H9 (cell line): ENCODE results near the gene PLXND1. TPM values are rescaled to one million over a fixed set of nuclear protein-coding genes. Genes with fewer than 3 reads are reported as not detected.

Experiments used
- DNase-seq: peaks from one replicate; pipeline ENCODE4 v3.0.0-alpha.2; 2017
- H2AFZ ChIP-seq: one replicate; pipeline ENCODE4 v1.6.1; 2013; ENCODE audit warnings: mild to moderate bottlenecking, low read length, control low read depth, moderate library complexity
- H2AK5ac ChIP-seq: 2 replicates; pipeline ENCODE4 v1.6.1; 2013; ENCODE audit warnings: low read length, control low read depth, mixed read lengths; ENCODE audit not compliant: insufficient read length
- H2BK120ac ChIP-seq: one replicate; pipeline ENCODE4 v1.6.1; 2013; ENCODE audit warnings: low read depth, mild to moderate bottlenecking, low read length, control low read depth, inconsistent platforms; ENCODE audit not compliant: poor library complexity, severe bottlenecking
- H2BK12ac ChIP-seq: 2 replicates; pipeline ENCODE4 v1.6.1; 2013; ENCODE audit warnings: low read length, control low read depth, mixed read lengths, low read depth; ENCODE audit not compliant: insufficient read length
- H2BK15ac ChIP-seq: 2 replicates; pipeline ENCODE4 v1.6.1; 2013; ENCODE audit warnings: low read depth, low read length, control low read depth
- H2BK20ac ChIP-seq: one replicate; pipeline ENCODE4 v1.6.1; 2013; ENCODE audit warnings: low read depth, mild to moderate bottlenecking, low read length, control low read depth, inconsistent platforms; ENCODE audit not compliant: poor library complexity, severe bottlenecking
- H2BK5ac ChIP-seq: 2 replicates; pipeline ENCODE4 v1.6.1; 2013; ENCODE audit warnings: low read length, control low read depth, mixed read lengths; ENCODE audit not compliant: insufficient read length
- H3K14ac ChIP-seq: 2 replicates; pipeline ENCODE4 v1.6.1; 2013; ENCODE audit warnings: low read length, control low read depth; ENCODE audit not compliant: insufficient read depth
- H3K18ac ChIP-seq: 2 replicates; pipeline ENCODE4 v1.6.1; 2013; ENCODE audit warnings: low read depth, mild to moderate bottlenecking, mixed read lengths, low read length, control low read depth; ENCODE audit not compliant: insufficient read length
- H3K23ac ChIP-seq: 2 replicates; pipeline ENCODE4 v1.6.1; 2013; ENCODE audit warnings: low read length, control low read depth, mixed read lengths, low read depth; ENCODE audit not compliant: insufficient read length
- H3K23me2 ChIP-seq: 2 replicates; pipeline ENCODE4 v1.6.1; 2013; ENCODE audit warnings: low read depth, mild to moderate bottlenecking, mixed read lengths, low read length, control low read depth; ENCODE audit not compliant: insufficient read length, poor library complexity, severe bottlenecking
- H3K27ac ChIP-seq: 2 replicates; pipeline ENCODE4 v1.5.1; 2013; ENCODE audit warnings: low read length, control low read depth, mixed read lengths, low read depth; ENCODE audit not compliant: insufficient read length
- H3K27me3 ChIP-seq: 2 replicates; pipeline ENCODE4 v1.6.1; 2013; ENCODE audit warnings: low read length, control low read depth, inconsistent platforms; ENCODE audit not compliant: insufficient read depth
- H3K4ac ChIP-seq: 2 replicates; pipeline ENCODE4 v1.6.1; 2013; ENCODE audit warnings: low read depth, mild to moderate bottlenecking, control low read depth, inconsistent platforms, low read length, moderate library complexity
- H3K4me1 ChIP-seq: 2 replicates; pipeline ENCODE4 v1.6.1; 2013; ENCODE audit warnings: low read length, control low read depth, inconsistent platforms; ENCODE audit not compliant: insufficient read depth
- H3K4me2 ChIP-seq: 2 replicates; pipeline ENCODE4 v1.6.1; 2013; ENCODE audit warnings: low read length, control low read depth, mixed read lengths; ENCODE audit not compliant: insufficient read length, insufficient read depth
- H3K56ac ChIP-seq: 2 replicates; pipeline ENCODE4 v1.6.1; 2013; ENCODE audit warnings: low read depth, mild to moderate bottlenecking, mixed read lengths, low read length, control low read depth; ENCODE audit not compliant: insufficient read length
- H3K79me1 ChIP-seq: 2 replicates; pipeline ENCODE4 v1.6.1; 2013; ENCODE audit warnings: low read depth, mild to moderate bottlenecking, moderate library complexity, low read length, control low read depth, inconsistent platforms; ENCODE audit not compliant: insufficient read depth, poor library complexity, severe bottlenecking
- H3K79me2 ChIP-seq: 2 replicates; pipeline ENCODE4 v1.6.1; 2013; ENCODE audit warnings: low read length, control low read depth, inconsistent platforms; ENCODE audit not compliant: insufficient read depth
- H3K9ac ChIP-seq: 2 replicates; pipeline ENCODE4 v1.6.1; 2013; ENCODE audit warnings: low read length, control low read depth, mixed read lengths; ENCODE audit not compliant: insufficient read length; ENCODE audit errors: extremely low read depth
- H3K9me3 ChIP-seq: one replicate; pipeline ENCODE4 v1.6.1; 2013; ENCODE audit warnings: low read depth, low read length, inconsistent platforms; ENCODE audit not compliant: control insufficient read depth
- H3T11ph ChIP-seq: one replicate; pipeline ENCODE4 v1.6.1; 2013; ENCODE audit warnings: mild to moderate bottlenecking, low read length, control low read depth, inconsistent platforms
- H4K20me1 ChIP-seq: one replicate; pipeline ENCODE4 v1.6.1; 2013; ENCODE audit not compliant: control insufficient read depth, insufficient read length, insufficient read depth
- H4K5ac ChIP-seq: 2 replicates; pipeline ENCODE4 v1.6.1; 2013; ENCODE audit warnings: low read depth, mild to moderate bottlenecking, mixed read lengths, low read length, control low read depth; ENCODE audit not compliant: insufficient read length
- H4K8ac ChIP-seq: replicated peaks from 2 replicates; pipeline ENCODE4 v1.6.1; 2013; ENCODE audit warnings: low read length, control low read depth, mixed read lengths, low read depth; ENCODE audit not compliant: insufficient read length
- H4K91ac ChIP-seq: 2 replicates; pipeline ENCODE4 v1.6.1; 2013; ENCODE audit warnings: low read depth, mild to moderate bottlenecking, moderate library complexity, mixed read lengths, low read length, control low read depth; ENCODE audit not compliant: insufficient read length
- H3K27ac Mint-ChIP-seq, 3 experiments: 2 replicates in 2 of 3; 3 replicates in 1 of 3; pipeline ENCODE4 v1.8.0; 2020 to 2021; ENCODE audit warnings: mixed read lengths in 3 of 3, mild to moderate bottlenecking in 1 of 3, moderate library complexity in 1 of 3
- H3K27me3 Mint-ChIP-seq: 2 replicates; pipeline ENCODE4 v1.8.0; 2021; ENCODE audit warnings: low read depth, mild to moderate bottlenecking, moderate library complexity, mixed read lengths
- H3K36me3 Mint-ChIP-seq, 3 experiments: 2 replicates in 2 of 3; 3 replicates in 1 of 3; pipeline ENCODE4 v1.8.0; 2020 to 2021; ENCODE audit warnings: low read depth in 3 of 3, mixed read lengths in 3 of 3; ENCODE audit not compliant: insufficient read depth in 1 of 3
- H3K4me1 Mint-ChIP-seq, 2 experiments: 2 replicates each; pipeline ENCODE4 v1.8.0; 2020; ENCODE audit warnings: mixed read lengths in 2 of 2
- H3K4me3 Mint-ChIP-seq, 2 experiments: 2 replicates in 1 of 2; 3 replicates in 1 of 2; pipeline ENCODE4 v1.8.0; 2020 to 2021; ENCODE audit warnings: mild to moderate bottlenecking in 2 of 2, mixed read lengths in 2 of 2, moderate library complexity in 1 of 2
- H3K9me3 Mint-ChIP-seq, 2 experiments: 2 replicates in 1 of 2; 3 replicates in 1 of 2; pipeline ENCODE4 v1.8.0; 2020; ENCODE audit warnings: mild to moderate bottlenecking in 2 of 2, mixed read lengths in 2 of 2, moderate library complexity in 1 of 2
- CTCF ChIP-seq: fragments of 200-600 bp; sonication (generic); conservative IDR thresholded peaks from 3 replicates; pipeline ENCODE4 v1.8.0; 2021; ENCODE audit warnings: antibody characterized with exemption, mild to moderate bottlenecking
- WGBS: extraction: QIAGEN DNeasy Blood & Tissue Kit; methylation state at CpG from one replicate; pipeline ENCODE4 v1.1.7; 2013; ENCODE audit warnings: missing lambda C conversion rate, low lambda C conversion rate, mixed read lengths; ENCODE audit not compliant: insufficient read length; ENCODE audit errors: extremely low coverage; 5-methylcytosine and 5-hydroxymethylcytosine counted together
- total RNA-seq: library from RNA; stranded (reverse); gene quantifications from 2 replicates; pipeline ENCODE4 v1.2.1, GENCODE V29; 2021

Gene PLXND1
- total RNA-seq, 1 experiment from 2014 or later = 50.9 TPM

GRCh38 chr3:129638481-129638880, 32.0 kb upstream of the PLXND1 start:
- TF ChIP-seq CTCF = no peak
- H3K18ac ChIP-seq = no peak overlapping the region
- H2AFZ ChIP-seq = no peak overlapping the region
- no peak overlapping the region for H3T11ph ChIP-seq
- H3K23ac ChIP-seq = no peak overlapping the region
- Mint-ChIP-seq H3K27ac (no peak overlapping the region), H3K4me1 (peaks cover 15 to 18% of the 10 kb centered on the region in 2 experiments), H3K36me3 (peaks cover 1 to 15% (median 1%) of the 10 kb centered on the region in 3 experiments; a peak in 5 of 7 replicates), H3K4me3 (no peak overlapping the region), H3K27me3 (no peaks in the 10 kb centered on the region; the same call in 1 of the 2 replicates), H3K9me3 (peaks cover 9 to 15% of the 10 kb centered on the region in 2 experiments)
- H4K91ac ChIP-seq = no peak overlapping the region
- H2BK20ac ChIP-seq = no peak overlapping the region
- no peak overlapping the region for H4K8ac ChIP-seq
- no peak overlapping the region for H3K9ac ChIP-seq
- H2BK15ac ChIP-seq = no peak overlapping the region
- H4K20me1 ChIP-seq = no peaks in the 10 kb centered on the region
- no peak overlapping the region for H3K27ac ChIP-seq
- no peak overlapping the region for H2AK5ac ChIP-seq
- no peaks in the 10 kb centered on the region for H3K4me1 ChIP-seq
- H3K9me3 ChIP-seq = no peaks in the 10 kb centered on the region
- H3K56ac ChIP-seq = no peak overlapping the region
- H3K79me1 ChIP-seq = no peaks in the 10 kb centered on the region
- no peaks in the 10 kb centered on the region for H3K27me3 ChIP-seq
- H3K4ac ChIP-seq = no peak overlapping the region
- H2BK12ac ChIP-seq = no peak overlapping the region
- no peak overlapping the region for H2BK120ac ChIP-seq
- WGBS = no CpG with 5 or more reads among the region's 3 CpGs
- no peak overlapping the region for H3K4me2 ChIP-seq
- no peak overlapping the region for H3K14ac ChIP-seq
- H3K23me2 ChIP-seq = no peaks in the 10 kb centered on the region
- H2BK5ac ChIP-seq = no peak overlapping the region
- DNase-seq = no peak
- no peak overlapping the region for H4K5ac ChIP-seq
- H3K79me2 ChIP-seq = no peaks in the 10 kb centered on the region
